Neural cell (in vitro differentiated cells): ENCODE data around the gene SPOCK3. TPM values are rescaled to one million over a fixed set of nuclear protein-coding genes. Genes with fewer than 3 reads are reported as not detected.

Experiments used
- H2AFZ ChIP-seq: fragments of 200-600, 300-800 bp; sonication (generic), shearing (Covaris generic); 2 replicates; pipeline ENCODE4 v1.6.0; 2014; ENCODE audit warnings: low read depth, mild to moderate bottlenecking, antibody characterized with exemption, low read length, moderate library complexity
- H3F3A ChIP-seq: fragments of 200-600 bp; shearing (Covaris generic); 2 replicates; pipeline ENCODE4 v1.6.1; 2016; ENCODE audit warnings: mild to moderate bottlenecking, moderate library complexity, mixed read lengths, antibody characterized with exemption, low read length; ENCODE audit not compliant: insufficient read depth, poor library complexity, severe bottlenecking
- H3K27ac ChIP-seq: fragments of 200-600, 300-800 bp; sonication (generic), shearing (Covaris generic); 2 replicates; pipeline ENCODE4 v1.5.1; 2014; ENCODE audit warnings: mild to moderate bottlenecking, low read length, moderate library complexity
- H3K27me3 ChIP-seq: fragments of 300-800, 200-600 bp; sonication (generic), shearing (Covaris generic); 2 replicates; pipeline ENCODE4 v1.6.0; 2014; ENCODE audit warnings: mild to moderate bottlenecking, low read depth, low read length, moderate library complexity; ENCODE audit not compliant: insufficient read depth
- H3K36me3 ChIP-seq: fragments of 300-800, 200-600 bp; sonication (generic), shearing (Covaris generic); 2 replicates; pipeline ENCODE4 v1.5.1; 2014; ENCODE audit warnings: mild to moderate bottlenecking, antibody characterized with exemption, low read length, moderate library complexity; ENCODE audit not compliant: insufficient read depth
- H3K4me2 ChIP-seq: fragments of 300-800, 200-600 bp; sonication (generic), shearing (Covaris generic); 2 replicates; pipeline ENCODE4 v1.6.0; 2014; ENCODE audit warnings: mild to moderate bottlenecking, low read length
- H3K4me3 ChIP-seq: fragments of 300-800, 200-600 bp; sonication (generic), shearing (Covaris generic); 2 replicates; pipeline ENCODE4 v1.5.1; 2014; ENCODE audit warnings: mild to moderate bottlenecking, low read length, moderate library complexity
- H3K79me2 ChIP-seq: fragments of 200-600 bp; shearing (Covaris generic); replicated peaks from 2 replicates; pipeline ENCODE4 v1.6.0; 2014; ENCODE audit warnings: mild to moderate bottlenecking, low read length, moderate library complexity; ENCODE audit not compliant: insufficient read depth
- H3K9ac ChIP-seq: fragments of 300-800, 200-600 bp; sonication (generic), shearing (Covaris generic); 2 replicates; pipeline ENCODE4 v1.6.1; 2016; ENCODE audit warnings: mild to moderate bottlenecking, low read length, mixed read lengths
- H3K9me2 ChIP-seq: fragments of 200-600 bp; shearing (Covaris generic); 2 replicates; pipeline ENCODE4 v1.6.1; 2016; ENCODE audit warnings: mild to moderate bottlenecking, low read length, mixed read lengths; ENCODE audit not compliant: insufficient read depth
- H3K9me3 ChIP-seq: fragments of 200-600, 300-800 bp; sonication (generic), shearing (Covaris generic); 2 replicates; pipeline ENCODE4 v1.6.1; 2016; ENCODE audit warnings: mild to moderate bottlenecking, mixed run types, low read length, moderate library complexity, mixed read lengths
- H4K20me1 ChIP-seq: fragments of 200-600 bp; shearing (Covaris generic); 2 replicates; pipeline ENCODE4 v1.6.1; 2016; ENCODE audit warnings: mild to moderate bottlenecking, mixed run types; ENCODE audit not compliant: insufficient read depth
- CTCF ChIP-seq: fragments of 450-650 bp; IDR thresholded peaks from 2 replicates; pipeline ENCODE4 v1.5.1; 2014; ENCODE audit warnings: antibody characterized with exemption, mild to moderate bottlenecking, moderate library complexity; ENCODE audit not compliant: poor library complexity, severe bottlenecking
- EP300 ChIP-seq: fragments of 450-650 bp; conservative IDR thresholded peaks from 2 replicates; pipeline ENCODE4 v1.6.1; 2014; ENCODE audit warnings: antibody characterized with exemption, mild to moderate bottlenecking, moderate library complexity; ENCODE audit not compliant: poor library complexity, severe bottlenecking
- EZH2 ChIP-seq: fragments of 200-600, 300-800 bp; shearing (Covaris generic), sonication (generic); IDR thresholded peaks from 2 replicates; pipeline ENCODE4 v1.6.1; 2014; ENCODE audit warnings: antibody characterized with exemption, low read length, borderline replicate concordance, mild to moderate bottlenecking; ENCODE audit not compliant: insufficient read depth, poor library complexity, severe bottlenecking
- MXI1 ChIP-seq: fragments of 450-650 bp; conservative IDR thresholded peaks from 2 replicates; pipeline ENCODE4 v1.6.1; 2014; ENCODE audit warnings: antibody characterized with exemption, mild to moderate bottlenecking; ENCODE audit not compliant: poor library complexity, severe bottlenecking
- POLR2AphosphoS5 ChIP-seq: IDR thresholded peaks from 2 replicates; pipeline ENCODE4 v1.6.1; 2012
- RAD21 ChIP-seq: fragments of 450-650 bp; conservative IDR thresholded peaks from 2 replicates; pipeline ENCODE4 v1.6.1; 2014; ENCODE audit warnings: antibody characterized with exemption, mild to moderate bottlenecking, moderate library complexity
- REST ChIP-seq: IDR thresholded peaks from 2 replicates; pipeline ENCODE4 v1.6.1; 2012; ENCODE audit warnings: borderline replicate concordance
- SMC3 ChIP-seq: fragments of 450-650 bp; conservative IDR thresholded peaks from 2 replicates; pipeline ENCODE4 v1.6.1; 2014; ENCODE audit warnings: antibody characterized with exemption, mild to moderate bottlenecking, moderate library complexity; ENCODE audit not compliant: poor library complexity
- TAF1 ChIP-seq: IDR thresholded peaks from 2 replicates; pipeline ENCODE4 v1.6.1; 2012; ENCODE audit warnings: low read depth
- polyA plus RNA-seq: library from polyadenylated mRNA; depleted of rRNA; stranded (reverse); fragments of >200 nt; gene quantifications from 2 replicates; pipeline ENCODE4 v1.2.3, GENCODE V29; 2014

SPOCK3 gene
- polyA plus RNA-seq, 1 donor from 2014 or later: 7.9 TPM

- no peak overlapping the region for H3K27ac ChIP-seq
- H3K4me3 ChIP-seq: no peak overlapping the region
- TF ChIP-seq REST (no peak), EP300 (no peak)
- no peak overlapping the region for H2AFZ ChIP-seq
- H3K9me3 ChIP-seq: no peaks in the 10 kb centered on the region
- H3K79me2 ChIP-seq: no peaks in the 10 kb centered on the region
- no peaks in the 10 kb centered on the region for H4K20me1 ChIP-seq
- no peak overlapping the region for H3K9ac ChIP-seq
- no peaks in the 10 kb centered on the region for H3K9me2 ChIP-seq
- H3K4me2 ChIP-seq: no peak overlapping the region
- H3F3A ChIP-seq: no peaks in the 10 kb centered on the region
- H3K27me3 ChIP-seq: no peaks in the 10 kb centered on the region
- H3K36me3 ChIP-seq: no peaks in the 10 kb centered on the region
Observed at GRCh38 chr4:166846939-166847338, 387.4 kb downstream of the SPOCK3 start.

- TF ChIP-seq EP300 (no peak), SMC3 (no peak), EZH2 (no peak), CTCF (no peak), REST (no peak), POLR2AphosphoS5 (no peak), TAF1 (no peak), RAD21 (no peak), MXI1 (no peak)
- Histone ChIP-seq H3K79me2 (no peaks in the 10 kb centered on the region), H3K4me2 (no peak overlapping the region), H4K20me1 (no peaks in the 10 kb centered on the region), H3K36me3 (no peaks in the 10 kb centered on the region), H3K9ac (no peak overlapping the region), H3K9me2 (no peaks in the 10 kb centered on the region), H2AFZ (no peak overlapping the region), H3F3A (no peaks in the 10 kb centered on the region), H3K4me3 (no peak overlapping the region), H3K27me3 (no peaks in the 10 kb centered on the region), H3K27ac (no peak overlapping the region), H3K9me3 (no peaks in the 10 kb centered on the region)
Observed at GRCh38 chr4:166842795-166843261, 391.5 kb downstream of the SPOCK3 start.
